Lower lobe of right lung (tissue), 2 donors: ENCODE results near the gene KCNA5. TPM values are rescaled to one million over a fixed set of nuclear protein-coding genes. Genes with fewer than 3 reads are reported as not detected.

ENCODE experiments used
- ATAC-seq, 2 donors: fragments of 200-7000 bp; cut with Tn5 transposase; one replicate each; pipeline ENCODE4 v1.9.1; 2020 to 2022; ENCODE audit warnings: mild to moderate bottlenecking in 2 of 2, moderate library complexity in 2 of 2
- DNase-seq: peaks from one replicate; pipeline ENCODE4 v3.0.0-alpha.2; 2020
- H3K27ac ChIP-seq: fragments of 200-600 bp; one replicate; pipeline ENCODE4 v1.8.0; 2022
- H3K27me3 ChIP-seq: fragments of 200-600 bp; one replicate; pipeline ENCODE4 v1.8.0; 2022; ENCODE audit warnings: low read depth
- H3K36me3 ChIP-seq: fragments of 200-600 bp; one replicate; pipeline ENCODE4 v1.8.0; 2022; ENCODE audit warnings: mild to moderate bottlenecking
- H3K4me1 ChIP-seq: fragments of 200-600 bp; one replicate; pipeline ENCODE4 v1.8.0; 2022
- H3K4me3 ChIP-seq: fragments of 200-600 bp; one replicate; pipeline ENCODE4 v1.8.0; 2022; ENCODE audit warnings: mild to moderate bottlenecking
- H3K9me3 ChIP-seq: fragments of 200-600 bp; one replicate; pipeline ENCODE4 v1.8.0; 2022
- intact Hi-C: fragments of 100-400 bp; cut with DNase I; formaldehyde crosslinking; loops from one replicate; pipeline ENCODE4 v1.11.0; 2022
- total RNA-seq: library from RNA; stranded (reverse); fragmentation: NEBNext Ultra II Directional; extraction: Animal tissue kit (Norgen Biotek cat#: 25700); gene quantifications from one replicate; pipeline ENCODE4 v1.2.1, GENCODE V29; 2021
- TF ChIP-seq, protein P1 (sequence below): fragments of 200-600 bp; IDR thresholded peaks from one replicate; pipeline ENCODE4 v1.8.0; 2022; ENCODE audit warnings: antibody characterized with exemption, mild to moderate bottlenecking
- donor health status: DM: no; HTN: yes; CAD: no; lungs with severe emphysema.

KCNA5 gene
- total RNA-seq, 1 donor from 2014 or later, result 1.5 TPM

DNA sequence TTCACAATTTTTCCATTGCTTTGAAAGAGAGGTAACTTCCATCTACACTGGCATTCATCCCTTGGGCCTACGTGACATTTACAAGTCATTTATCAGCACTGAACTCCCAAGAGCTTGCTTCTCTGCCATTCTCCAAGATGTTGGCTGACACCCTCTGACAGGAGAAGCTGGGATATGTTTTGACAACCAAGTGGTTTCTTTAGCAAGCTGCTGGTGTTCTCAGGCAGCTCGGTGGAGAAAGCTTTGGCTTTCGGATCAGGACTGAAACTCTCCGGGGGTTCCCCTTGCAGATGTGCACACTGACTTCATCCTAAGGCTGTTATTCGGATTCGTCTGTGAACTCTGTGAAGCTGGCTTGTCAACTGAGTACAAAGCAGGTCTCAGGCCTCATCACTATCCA, 15.7 kb downstream of the KCNA5 start:
- Histone ChIP-seq H3K9me3 (no peaks in the 10 kb centered on the region), H3K36me3 (no peaks in the 10 kb centered on the region), H3K27ac (no peak overlapping the region), H3K4me3 (no peak overlapping the region), H3K4me1 (no peaks in the 10 kb centered on the region), H3K27me3 (no peaks in the 10 kb centered on the region)
- intact Hi-C loops, result no loop called here
- DNase-seq (no peak), ATAC-seq (no peak)
- TF ChIP-seq, protein P1, sequence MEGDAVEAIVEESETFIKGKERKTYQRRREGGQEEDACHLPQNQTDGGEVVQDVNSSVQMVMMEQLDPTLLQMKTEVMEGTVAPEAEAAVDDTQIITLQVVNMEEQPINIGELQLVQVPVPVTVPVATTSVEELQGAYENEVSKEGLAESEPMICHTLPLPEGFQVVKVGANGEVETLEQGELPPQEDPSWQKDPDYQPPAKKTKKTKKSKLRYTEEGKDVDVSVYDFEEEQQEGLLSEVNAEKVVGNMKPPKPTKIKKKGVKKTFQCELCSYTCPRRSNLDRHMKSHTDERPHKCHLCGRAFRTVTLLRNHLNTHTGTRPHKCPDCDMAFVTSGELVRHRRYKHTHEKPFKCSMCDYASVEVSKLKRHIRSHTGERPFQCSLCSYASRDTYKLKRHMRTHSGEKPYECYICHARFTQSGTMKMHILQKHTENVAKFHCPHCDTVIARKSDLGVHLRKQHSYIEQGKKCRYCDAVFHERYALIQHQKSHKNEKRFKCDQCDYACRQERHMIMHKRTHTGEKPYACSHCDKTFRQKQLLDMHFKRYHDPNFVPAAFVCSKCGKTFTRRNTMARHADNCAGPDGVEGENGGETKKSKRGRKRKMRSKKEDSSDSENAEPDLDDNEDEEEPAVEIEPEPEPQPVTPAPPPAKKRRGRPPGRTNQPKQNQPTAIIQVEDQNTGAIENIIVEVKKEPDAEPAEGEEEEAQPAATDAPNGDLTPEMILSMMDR, result no peak

GRCh38 chr12:5060958-5061357, 17.3 kb downstream of the KCNA5 start:
- H3K36me3 ChIP-seq, result no peaks in the 10 kb centered on the region
- ATAC-seq (no peak), DNase-seq (no peak)
- TF ChIP-seq, protein P1, result no peak
- H3K27me3 ChIP-seq, result no peaks in the 10 kb centered on the region
- H3K27ac ChIP-seq, result no peak overlapping the region
- intact Hi-C loops, result no loop called here
- H3K4me3 ChIP-seq, result no peak overlapping the region
- no peaks in the 10 kb centered on the region for H3K9me3 ChIP-seq
- no peaks in the 10 kb centered on the region for H3K4me1 ChIP-seq

DNA sequence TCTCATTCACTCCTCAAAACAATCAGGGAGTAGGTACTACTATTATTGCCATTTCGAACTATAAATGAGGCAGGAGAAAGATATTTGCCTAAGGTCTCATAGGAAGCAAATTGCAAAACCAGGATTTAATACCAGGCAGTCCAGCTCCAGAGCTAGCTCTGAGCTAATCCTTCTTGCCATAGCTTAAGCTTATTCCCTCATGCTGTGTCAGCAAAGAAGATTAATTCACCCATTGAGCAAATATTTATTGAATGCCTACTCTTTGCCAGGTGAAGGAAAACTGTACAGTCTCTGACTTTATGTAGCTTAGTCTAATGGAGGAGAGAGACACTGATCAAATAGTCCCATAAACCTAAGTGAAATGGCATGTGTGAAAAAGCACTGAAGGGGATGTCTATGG, 19.5 kb downstream of the KCNA5 start:
- ATAC-seq (no peak), DNase-seq (no peak)
- intact Hi-C loops, result no loop called here
- Histone ChIP-seq H3K27me3 (no peaks in the 10 kb centered on the region), H3K36me3 (no peaks in the 10 kb centered on the region), H3K27ac (no peak overlapping the region), H3K4me1 (no peaks in the 10 kb centered on the region), H3K9me3 (no peaks in the 10 kb centered on the region), H3K4me3 (no peak overlapping the region)
- TF ChIP-seq, protein P1, result no peak

GRCh38 chr12:5064913-5065490, 21.3 kb downstream of the KCNA5 start:
- TF ChIP-seq, protein P1, result no peak
- H3K36me3 ChIP-seq, result no peaks in the 10 kb centered on the region
- ATAC-seq (no peak), DNase-seq (no peak)
- H3K4me1 ChIP-seq, result no peaks in the 10 kb centered on the region
- no peaks in the 10 kb centered on the region for H3K27me3 ChIP-seq
- intact Hi-C loops, result no loop called here
- H3K4me3 ChIP-seq, result no peak overlapping the region
- H3K9me3 ChIP-seq, result no peaks in the 10 kb centered on the region
- H3K27ac ChIP-seq, result no peak overlapping the region

DNA sequence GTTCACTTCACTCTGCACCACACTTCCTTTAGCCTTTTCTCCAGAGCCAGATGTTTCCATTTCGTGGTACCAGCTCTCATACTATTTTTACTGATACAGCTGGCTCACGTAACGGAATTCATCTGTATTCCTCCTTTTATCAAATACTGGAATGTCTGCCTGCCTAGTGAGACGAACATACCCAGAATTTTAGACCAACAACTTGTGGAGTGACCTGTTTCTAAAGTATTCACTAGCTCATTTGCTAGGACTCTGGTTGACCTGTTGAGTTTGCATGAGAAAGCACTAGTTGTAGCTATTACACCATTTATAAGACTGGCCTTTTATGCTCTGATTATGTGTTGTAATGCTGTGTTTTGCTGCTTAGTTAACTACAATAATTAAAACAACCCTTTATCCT, 22.6 kb downstream of the KCNA5 start:
- Histone ChIP-seq H3K4me1 (no peaks in the 10 kb centered on the region), H3K4me3 (no peak overlapping the region), H3K27ac (no peak overlapping the region), H3K27me3 (no peaks in the 10 kb centered on the region), H3K36me3 (no peaks in the 10 kb centered on the region), H3K9me3 (no peaks in the 10 kb centered on the region)
- TF ChIP-seq, protein P1, result no peak
- ATAC-seq, result no peak
- intact Hi-C loops, result no loop called here
- no peak for DNase-seq

- Histone ChIP-seq H3K27ac (no peak overlapping the region), H3K27me3 (no peaks in the 10 kb centered on the region), H3K4me1 (no peaks in the 10 kb centered on the region), H3K4me3 (no peak overlapping the region), H3K36me3 (no peaks in the 10 kb centered on the region), H3K9me3 (no peaks in the 10 kb centered on the region)
- TF ChIP-seq, protein P1, result no peak
- no peak for DNase-seq
- intact Hi-C loops, result no loop called here
- no peak for ATAC-seq
Measured at GRCh38 chr12:5068126-5068525, 24.4 kb downstream of the KCNA5 start.
